ENCODE results near the gene HBM. TPM values are rescaled to one million over a fixed set of nuclear protein-coding genes. Genes with fewer than 3 reads are reported as not detected.
"Not testable (repeated sequence)": the region's sequence is repeated elsewhere in the genome, so short reads cannot be mapped to it uniquely, and the experiment has no call there.

The HBM gene
- total RNA-seq, 1 donor from 2014 or later, result not detected

- no peaks in the 10 kb centered on the region for H3K36me3 ChIP-seq (ENCODE audit: control insufficient read depth, insufficient read depth, low read length)
- no peak for TF ChIP-seq CTCF (IDR thresholded peaks at IDR 0.05; ENCODE audit: insufficient read depth, low read length, severe bottlenecking)
- H3K27me3 ChIP-seq (ENCODE audit: control insufficient read depth, insufficient read depth, low read length), result peaks cover 7% of the 10 kb centered on the region
- H3K4me3 ChIP-seq (ENCODE audit: low read depth, low read length), result no peak overlapping the region
- FAIRE-seq, result no peak
- no peak for DNase-seq (ENCODE audit: low read depth)
Measured at GRCh38 chr16:160691-161190, 5.0 kb upstream of the HBM start.

GRCh38 chr16:162271-162991 is 3.3 kb upstream of the HBM start:
- peaks cover 24% of the 10 kb centered on the region for H3K27me3 ChIP-seq (ENCODE audit: control insufficient read depth, insufficient read depth, low read length)
- TF ChIP-seq CTCF (IDR thresholded peaks at IDR 0.05; ENCODE audit: insufficient read depth, low read length, severe bottlenecking), result no peak
- no peak overlapping the region for H3K4me3 ChIP-seq (ENCODE audit: low read depth, low read length)
- no peak for DNase-seq (ENCODE audit: low read depth)
- FAIRE-seq, result no peak
- H3K36me3 ChIP-seq (ENCODE audit: control insufficient read depth, insufficient read depth, low read length), result no peaks in the 10 kb centered on the region

- not testable (repeated sequence) for H3K36me3 ChIP-seq (ENCODE audit: control insufficient read depth, insufficient read depth, low read length); FAIRE-seq; DNase-seq (ENCODE audit: low read depth); H3K4me3 ChIP-seq (ENCODE audit: low read depth, low read length)
- peaks cover 26% of the 10 kb centered on the region for H3K27me3 ChIP-seq (ENCODE audit: control insufficient read depth, insufficient read depth, low read length)
Measured at GRCh38 chr16:163139-163538, 2.6 kb upstream of the HBM start.

GRCh38 chr16:163696-164095 is 2.1 kb upstream of the HBM start:
- FAIRE-seq, result not testable (repeated sequence)

GRCh38 chr16:164134-164823 is 1.5 kb upstream of the HBM start:
- not testable (repeated sequence) for FAIRE-seq; H3K36me3 ChIP-seq (ENCODE audit: control insufficient read depth, insufficient read depth, low read length); H3K4me3 ChIP-seq (ENCODE audit: low read depth, low read length); DNase-seq (ENCODE audit: low read depth)
- peaks cover 30% of the 10 kb centered on the region for H3K27me3 ChIP-seq (ENCODE audit: control insufficient read depth, insufficient read depth, low read length)

More at GRCh38 chr16:163696-164095, 2.1 kb upstream of the HBM start:
- H3K4me3 ChIP-seq (ENCODE audit: low read depth, low read length); DNase-seq (ENCODE audit: low read depth); H3K36me3 ChIP-seq (ENCODE audit: control insufficient read depth, insufficient read depth, low read length): not testable (repeated sequence)
- peaks cover 28% of the 10 kb centered on the region for H3K27me3 ChIP-seq (ENCODE audit: control insufficient read depth, insufficient read depth, low read length)

- FAIRE-seq, result no peak
- Histone ChIP-seq H3K4me3 (ENCODE audit: low read depth, low read length) (no peak overlapping the region), H3K27me3 (ENCODE audit: control insufficient read depth, insufficient read depth, low read length) (peaks cover 30% of the 10 kb centered on the region), H3K36me3 (ENCODE audit: control insufficient read depth, insufficient read depth, low read length) (no peaks in the 10 kb centered on the region)
- no peak for TF ChIP-seq CTCF (IDR thresholded peaks at IDR 0.05; ENCODE audit: insufficient read depth, low read length, severe bottlenecking)
- DNase-seq (ENCODE audit: low read depth), result no peak
Measured at GRCh38 chr16:164827-165538, 795 bp upstream of the HBM start.

Data from bronchial epithelial cell (primary cell).